ENCODE results near the gene DPH2. TPM values are rescaled to one million over a fixed set of nuclear protein-coding genes. Genes with fewer than 3 reads are reported as not detected.

Gene DPH2
- total and polyA plus RNA-seq, 2 of the 8 experiments (the other 6 are each of a cell fraction or from before 2014, with no cell fraction given), result 64.9 to 92.1 TPM

GRCh38 chr1:43992232-43992995 is 22.6 kb downstream of the DPH2 start:
- Histone ChIP-seq H4K8ac (ENCODE audit: extremely low read depth, insufficient read depth, low read length) (peak overlapping the region; percentile 63; the same call in 1 of the 2 replicates), H3K18ac (ENCODE audit: extremely low read depth, low read length) (peak overlapping the region; percentile 87; the same call in 1 of the 2 replicates), H2BK5ac (ENCODE audit: low read depth, low read length) (no peak overlapping the region), H3K56ac (replicated peaks; ENCODE audit: insufficient read length, low read depth, low read length) (peak overlapping the region; percentile 66), H3K4me2 (ENCODE audit: insufficient read depth in 1 of 2, low read depth in 2 of 2, low read length in 2 of 2) (peak overlapping the region; percentile 92 to 96), H3K79me2 (ENCODE audit: control insufficient read depth in 1 of 2, insufficient read depth in 2 of 2, low read length in 2 of 2) (no peaks in the 10 kb centered on the region), H3K4me3 (ENCODE audit: extremely low read depth in 1 of 4, insufficient read depth in 2 of 4, low read depth in 3 of 4, low read length in 4 of 4) (peak overlapping the region; percentile 48 to 72 (median 64)), H2BK20ac (ENCODE audit: low read length) (no peak overlapping the region), H3K9ac (replicated peaks in 1 of 4; ENCODE audit: extremely low read depth in 1 of 4, low read depth in 3 of 4, low read length in 3 of 4) (peak overlapping the region in 3 of 4 experiments; percentile 14 to 54 (median 46); a peak in 4 of 7 replicates), H2BK120ac (replicated peaks; ENCODE audit: low read depth, low read length) (no peak overlapping the region), H3K23me2 (ENCODE audit: low read depth, low read length) (peaks cover 12% of the 10 kb centered on the region; the same call in 1 of the 2 replicates), H4K5ac (ENCODE audit: insufficient read length, low read depth, low read length) (peak overlapping the region; percentile 77), H3K23ac (ENCODE audit: insufficient read length) (no peak overlapping the region), H3K14ac (ENCODE audit: insufficient read length) (no peak overlapping the region), H2AK5ac (ENCODE audit: low read depth, low read length) (0 out of 2 replicates have a peak overlapping the region, but pooled peaks have one; percentile 53), H3K4me1 (replicated peaks in 1 of 4; ENCODE audit: control insufficient read depth in 3 of 4, insufficient read depth in 4 of 4, low read length in 3 of 4) (peaks cover 0 to 5% (median 4%) of the 10 kb centered on the region in 4 experiments; a peak in 5 of 7 replicates), H3K4ac (replicated peaks; ENCODE audit: insufficient read length, low read depth, low read length) (no peak overlapping the region), H3K36me3 (ENCODE audit: control insufficient read depth in 2 of 4, insufficient read depth in 4 of 4, low read length in 3 of 4) (no peaks in the 10 kb centered on the region), H3K9me3 (ENCODE audit: insufficient read depth in 2 of 2, low read depth in 1 of 2, low read length in 1 of 2) (no peaks in the 10 kb centered on the region), H2BK12ac (ENCODE audit: low read depth, low read length) (no peak overlapping the region), H3K79me1 (ENCODE audit: low read depth, low read length) (no peaks in the 10 kb centered on the region), H2BK15ac (ENCODE audit: low read length) (no peak overlapping the region), H3K27ac (ENCODE audit: low read depth, low read length) (no peak overlapping the region), H4K20me1 (replicated peaks in 1 of 2; ENCODE audit: control insufficient read depth in 1 of 2, insufficient read depth in 2 of 2, low read length in 2 of 2) (peaks cover 2% of the 10 kb centered on the region in 2 experiments), H4K91ac (replicated peaks; ENCODE audit: insufficient read length, low read length) (no peak overlapping the region), H3K27me3 (replicated peaks in 1 of 4; ENCODE audit: control insufficient read depth in 3 of 4, extremely low read depth in 1 of 4, insufficient read depth in 3 of 4, low read length in 3 of 4) (no peaks in the 10 kb centered on the region), H2AFZ (ENCODE audit: low read length) (no peak overlapping the region)
- no peak for DNase-seq (ENCODE audit: low read depth in 1 of 2, low spot score in 2 of 2)
- POLR2A ChIA-PET (ENCODE audit: partially characterized antibody), result interaction anchor here (0.6 to 13.6 kb wide), 20 partner anchors 9 to 814 kb away, joined by 3 to 189 read pairs (median 4); partner anchors contain the start of genes ATP6V0B, B4GALT2, DPH2 and IPO13
- 0 out of 2 replicates have a peak, but pooled peaks have one; percentile 65 for TF ChIP-seq ATF2 (IDR thresholded peaks at IDR 0.05; ENCODE audit: low read length)
- TF ChIP-seq SP4 (IDR thresholded peaks at IDR 0.05; ENCODE audit: low read length), result 0 out of 2 replicates have a peak, but pooled peaks have one; percentile 24
- no peak for TF ChIP-seq CBX5 (IDR thresholded peaks at IDR 0.05; ENCODE audit: low read depth, low read length)
- TF ChIP-seq GABPA (IDR thresholded peaks at IDR 0.05; ENCODE audit: borderline replicate concordance, insufficient read depth, low read length), result no peak
- FAIRE-seq, result no peak
- CTCF ChIA-PET (ENCODE audit: partially characterized antibody), result interaction anchor here (0.6 to 21.8 kb wide), 19 partner anchors 10 to 1328 kb away, joined by 3 to 478 read pairs (median 4); partner anchors contain the start of genes ATP6V0B and SLC6A9
- 36% methylated on average over 11 of the region's 11 CpGs; no CpG with 5 or more reads in 1 of the 2 experiments for WGBS, 2 experiments (ENCODE audit: extremely low coverage in 1 of 2, insufficient coverage in 1 of 2, insufficient read length in 1 of 2, insufficient replicate concordance in 2 of 2, low coverage in 1 of 2, low lambda C conversion rate in 2 of 2, missing lambda C conversion rate in 1 of 2)

Measured in H1 (cell line).